IMR-90 (cell line): ENCODE data around the gene TMEM213. TPM values are rescaled to one million over a fixed set of nuclear protein-coding genes. Genes with fewer than 3 reads are reported as not detected.

Source experiments
- ATAC-seq: fragments of 200-7000 bp; cut with Tn5 transposase; 2 replicates; pipeline ENCODE4 v1.9.1; 2020; ENCODE audit warnings: low read depth, mild to moderate bottlenecking, moderate library complexity
- BruUV-seq: library from RNA; stranded (reverse); fragments of 400-500 nt; replicated peaks from 2 replicates; lab custom pipeline; 2021; lab: Mats Ljungman, UMichigan
- CTCF ChIA-PET: fragments of 300-600 bp; formaldehyde crosslinking; extraction: SDS; loops from one replicate; lab custom pipeline; 2021; ENCODE audit warnings: antibody characterized with exemption; lab: Yijun Ruan, JAX
- POLR2A ChIA-PET: fragments of 300-600 bp; sonication (Branson Sonifier 250); formaldehyde crosslinking; loops from one replicate; lab custom pipeline; 2022; ENCODE audit warnings: antibody characterized with exemption; ENCODE audit not compliant: unreplicated experiment; lab: Charles Lee
- DNase-seq: peaks from one replicate; pipeline ENCODE4 v3.0.0; 2013
- H2AFZ ChIP-seq: replicated peaks from 2 replicates; pipeline ENCODE3; 2013; ENCODE audit warnings: low read length, mild to moderate bottlenecking; ENCODE audit not compliant: poor library complexity
- H2AK5ac ChIP-seq: 2 replicates; pipeline ENCODE4 v1.6.1; 2013; ENCODE audit warnings: low read depth, low read length, inconsistent platforms
- H2AK9ac ChIP-seq: replicated peaks from 2 replicates; pipeline ENCODE3; 2013; ENCODE audit warnings: mild to moderate bottlenecking, low read depth, low read length, moderate library complexity; ENCODE audit not compliant: poor library complexity
- H2BK120ac ChIP-seq: 2 replicates; pipeline ENCODE4 v1.6.1; 2013; ENCODE audit warnings: low read depth, low read length, inconsistent platforms
- H2BK15ac ChIP-seq: 3 replicates; pipeline ENCODE4 v1.6.1; 2013; ENCODE audit warnings: low read depth, low read length, inconsistent platforms
- H2BK20ac ChIP-seq: 2 replicates; pipeline ENCODE4 v1.6.1; 2013; ENCODE audit warnings: low read depth, mild to moderate bottlenecking, inconsistent platforms, low read length, moderate library complexity
- H2BK5ac ChIP-seq: 2 replicates; pipeline ENCODE4 v1.6.1; 2013; ENCODE audit warnings: mild to moderate bottlenecking, low read depth, low read length, inconsistent platforms; ENCODE audit not compliant: poor library complexity, severe bottlenecking
- H3K14ac ChIP-seq: replicated peaks from 2 replicates; pipeline ENCODE4 v1.6.1; 2013; ENCODE audit warnings: low read depth, low read length, inconsistent platforms
- H3K18ac ChIP-seq: 2 replicates; pipeline ENCODE4 v1.6.1; 2013; ENCODE audit warnings: low read depth, low read length, control low read depth
- H3K23ac ChIP-seq: 2 replicates; pipeline ENCODE4 v1.6.1; 2013; ENCODE audit warnings: low read depth, low read length, inconsistent platforms
- H3K27ac ChIP-seq: 2 replicates; pipeline ENCODE4 v1.5.1; 2013; ENCODE audit warnings: mild to moderate bottlenecking, control low read depth, low read length; ENCODE audit not compliant: insufficient read depth
- H3K27me3 ChIP-seq: 2 replicates; pipeline ENCODE4 v1.6.1; 2013; ENCODE audit warnings: low read length; ENCODE audit not compliant: control insufficient read depth, insufficient read depth
- H3K36me3 ChIP-seq: 2 replicates; pipeline ENCODE4 v1.6.1; 2013; ENCODE audit warnings: low read length, mixed read lengths; ENCODE audit not compliant: control insufficient read depth, insufficient read depth
- H3K4ac ChIP-seq: 2 replicates; pipeline ENCODE4 v1.6.1; 2013; ENCODE audit warnings: low read depth, low read length, inconsistent platforms
- H3K4me1 ChIP-seq: 2 replicates; pipeline ENCODE4 v1.6.1; 2013; ENCODE audit warnings: low read length, mixed read lengths; ENCODE audit not compliant: control insufficient read depth, insufficient read depth
- H3K4me2 ChIP-seq: 2 replicates; pipeline ENCODE4 v1.6.1; 2013; ENCODE audit warnings: low read depth, mild to moderate bottlenecking, control low read depth, low read length, moderate library complexity
- H3K4me3 ChIP-seq: 2 replicates; pipeline ENCODE4 v1.5.1; 2013; ENCODE audit warnings: low read depth, mild to moderate bottlenecking, control low read depth, low read length, moderate library complexity; ENCODE audit not compliant: insufficient read depth
- H3K56ac ChIP-seq: 2 replicates; pipeline ENCODE4 v1.6.1; 2013; ENCODE audit warnings: low read length, inconsistent platforms; ENCODE audit not compliant: insufficient read depth; ENCODE audit errors: extremely low read depth
- H3K79me1 ChIP-seq, 2 experiments: 2 replicates each; pipeline ENCODE4 v1.6.1; 2013; ENCODE audit warnings: low read length in 2 of 2, inconsistent platforms in 1 of 2, low read depth in 1 of 2
- H3K9ac ChIP-seq: 2 replicates; pipeline ENCODE4 v1.6.1; 2013; ENCODE audit warnings: low read depth, low read length, control low read depth
- H3K9me1 ChIP-seq: 2 replicates; pipeline ENCODE4 v1.6.1; 2013; ENCODE audit warnings: low read length, inconsistent platforms; ENCODE audit not compliant: insufficient read depth
- H3K9me3 ChIP-seq: 2 replicates; pipeline ENCODE4 v1.6.1; 2013; ENCODE audit warnings: low read length; ENCODE audit not compliant: control insufficient read depth, insufficient read depth
- H4K20me1 ChIP-seq: 2 replicates; pipeline ENCODE4 v1.6.1; 2013; ENCODE audit warnings: low read length, inconsistent platforms; ENCODE audit not compliant: insufficient read depth
- H4K5ac ChIP-seq: 2 replicates; pipeline ENCODE4 v1.6.1; 2013; ENCODE audit warnings: mild to moderate bottlenecking, low read depth, low read length, control low read depth
- H4K8ac ChIP-seq, 2 experiments: 2 replicates each; pipeline ENCODE4 v1.6.1; 2013; ENCODE audit warnings: low read depth in 2 of 2, low read length in 2 of 2, control low read depth in 1 of 2, inconsistent platforms in 1 of 2
- H4K91ac ChIP-seq: 2 replicates; pipeline ENCODE4 v1.6.1; 2013; ENCODE audit warnings: low read depth, low read length, inconsistent platforms; ENCODE audit not compliant: insufficient read depth
- BHLHE40 ChIP-seq: fragments of 150-350 bp; IDR thresholded peaks from 2 replicates; pipeline ENCODE4 v1.6.1; 2016; ENCODE audit warnings: mild to moderate bottlenecking, low read depth, low read length
- CEBPB ChIP-seq: IDR thresholded peaks from 2 replicates; pipeline ENCODE4 v1.6.1; 2012; ENCODE audit warnings: low read depth, low read length, improper control_type of control experiment
- CHD1 ChIP-seq: IDR thresholded peaks from 2 replicates; pipeline ENCODE4 v1.6.1; 2012; ENCODE audit warnings: low read depth, low read length, improper control_type of control experiment
- MAFK ChIP-seq: IDR thresholded peaks from 2 replicates; pipeline ENCODE4 v1.6.1; 2012; ENCODE audit warnings: low read depth, low read length, improper control_type of control experiment
- NFE2L2 ChIP-seq: fragments of 150-350 bp; IDR thresholded peaks from 2 replicates; pipeline ENCODE4 v1.6.1; 2016; ENCODE audit warnings: low read depth, mild to moderate bottlenecking, low read length
- POLR2A ChIP-seq: IDR thresholded peaks from 2 replicates; pipeline ENCODE4 v1.6.1; 2012; ENCODE audit warnings: mild to moderate bottlenecking, low read depth, low read length
- RAD21 ChIP-seq: IDR thresholded peaks from 2 replicates; pipeline ENCODE4 v1.6.1; 2012; ENCODE audit warnings: low read length, improper control_type of control experiment
- RFX5 ChIP-seq: IDR thresholded peaks from 2 replicates; pipeline ENCODE4 v1.8.0; 2012; ENCODE audit warnings: low read depth, mild to moderate bottlenecking, low read length, moderate library complexity
- SMC3 ChIP-seq: fragments of 150-350 bp; IDR thresholded peaks from 2 replicates; pipeline ENCODE4 v1.6.1; 2016; ENCODE audit warnings: low read depth, mild to moderate bottlenecking, antibody characterized with exemption, low read length, moderate library complexity
- WGBS, 2 experiments: methylation state at CpG; one replicate each; pipeline versions ENCODE4 v1.1.5 to v1.1.7; 2013; ENCODE audit warnings: missing lambda C conversion rate in 2 of 2; ENCODE audit not compliant: insufficient read length in 1 of 2; ENCODE audit errors: extremely low coverage in 2 of 2; 5-methylcytosine and 5-hydroxymethylcytosine counted together
- dilution Hi-C: fragments of 300-500 bp; cut with HindIII; formaldehyde crosslinking; loops from one replicate; pipeline ENCODE4 v1.14.3; 2018; ENCODE audit warnings: low sequenced_read_pairs; ENCODE audit not compliant: unreplicated experiment
- in situ Hi-C: fragments of 300-500 bp; cut with MboI; formaldehyde crosslinking; loops from 3 replicates; pipeline ENCODE4 v1.14.3; 2019; ENCODE audit warnings: low sequenced_read_pairs, inconsistent platforms, mixed read lengths
- intact Hi-C: fragments of 100-400 bp; cut with micrococcal nuclease; formaldehyde crosslinking; loops from 2 replicates; pipeline ENCODE4 v1.10.0; 2022
- polyA plus RNA-seq, 3 experiments: library from polyadenylated mRNA; depleted of rRNA; stranded (reverse); fragments of >200 nt; gene quantifications; 2 replicates each; pipeline ENCODE4 v1.2.3, GENCODE V29; 2012; ENCODE audit warnings: low replicate concordance in 1 of 3
- total RNA-seq: library from RNA; depleted of rRNA; stranded (reverse); fragments of >200 nt; gene quantifications from 2 replicates; pipeline ENCODE4 v1.2.3, GENCODE V29; 2012
- TF ChIP-seq, protein P1 (sequence below): fragments of 150-350 bp; IDR thresholded peaks from 2 replicates; pipeline ENCODE4 v1.6.1; 2017; ENCODE audit warnings: mild to moderate bottlenecking, antibody characterized with exemption, low read length, low read depth
- TF ChIP-seq, protein P2 (sequence below): conservative IDR thresholded peaks from 2 replicates; pipeline ENCODE4 v1.5.1; 2012; ENCODE audit warnings: mild to moderate bottlenecking, low read depth, low read length, improper control_type of control experiment

TMEM213 gene
- total and polyA plus RNA-seq, 2 of the 4 experiments (the other 2 are of a cell fraction): not detected

GRCh38 chr7:138828302-138828701, 30.5 kb downstream of the TMEM213 start:
- no peak overlapping the region for H3K27ac ChIP-seq
- H2BK20ac ChIP-seq: no peak overlapping the region
- H3K27me3 ChIP-seq: no peaks in the 10 kb centered on the region
- no peak overlapping the region for H3K9ac ChIP-seq
- in situ Hi-C loops: no loop called here
- no peak overlapping the region for H4K8ac ChIP-seq
- H2AK5ac ChIP-seq: no peak overlapping the region
- ATAC-seq: no peak
- no peak overlapping the region for H2BK15ac ChIP-seq
- no peaks in the 10 kb centered on the region for H3K9me1 ChIP-seq
- H4K91ac ChIP-seq: no peak overlapping the region
- H3K4ac ChIP-seq: no peak overlapping the region
- no peak overlapping the region for H2BK120ac ChIP-seq
- dilution Hi-C loops: no loop called here
- no peak overlapping the region for H3K18ac ChIP-seq
- POLR2A ChIA-PET: no interaction called here
- WGBS, 2 experiments: no CpG with 5 or more reads among the region's 2 CpGs
- no peak overlapping the region for H2AFZ ChIP-seq
- H4K20me1 ChIP-seq: no peaks in the 10 kb centered on the region
- H3K56ac ChIP-seq: no peak overlapping the region
- H4K5ac ChIP-seq: no peak overlapping the region
- no peak overlapping the region for H2BK5ac ChIP-seq
- no peak overlapping the region for H2AK9ac ChIP-seq
- H3K4me2 ChIP-seq: no peak overlapping the region
- no peaks in the 10 kb centered on the region for H3K9me3 ChIP-seq
- no peaks in the 10 kb centered on the region for H3K36me3 ChIP-seq
- no peak for DNase-seq
- no peaks in the 10 kb centered on the region for H3K4me1 ChIP-seq
- H3K23ac ChIP-seq: no peak overlapping the region
- intact Hi-C loops: no loop called here
- CTCF ChIA-PET: no interaction called here
- H3K14ac ChIP-seq: no peak overlapping the region
- no peak for TF ChIP-seq RAD21
- TF ChIP-seq POLR2A: no peak
- no peak for TF ChIP-seq CHD1
- TF ChIP-seq, protein P1, sequence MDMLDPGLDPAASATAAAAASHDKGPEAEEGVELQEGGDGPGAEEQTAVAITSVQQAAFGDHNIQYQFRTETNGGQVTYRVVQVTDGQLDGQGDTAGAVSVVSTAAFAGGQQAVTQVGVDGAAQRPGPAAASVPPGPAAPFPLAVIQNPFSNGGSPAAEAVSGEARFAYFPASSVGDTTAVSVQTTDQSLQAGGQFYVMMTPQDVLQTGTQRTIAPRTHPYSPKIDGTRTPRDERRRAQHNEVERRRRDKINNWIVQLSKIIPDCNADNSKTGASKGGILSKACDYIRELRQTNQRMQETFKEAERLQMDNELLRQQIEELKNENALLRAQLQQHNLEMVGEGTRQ: no peak
- no peak for TF ChIP-seq NFE2L2
- TF ChIP-seq SMC3: no peak
- TF ChIP-seq BHLHE40: no peak
- no peak for TF ChIP-seq RFX5
- TF ChIP-seq, protein P2, sequence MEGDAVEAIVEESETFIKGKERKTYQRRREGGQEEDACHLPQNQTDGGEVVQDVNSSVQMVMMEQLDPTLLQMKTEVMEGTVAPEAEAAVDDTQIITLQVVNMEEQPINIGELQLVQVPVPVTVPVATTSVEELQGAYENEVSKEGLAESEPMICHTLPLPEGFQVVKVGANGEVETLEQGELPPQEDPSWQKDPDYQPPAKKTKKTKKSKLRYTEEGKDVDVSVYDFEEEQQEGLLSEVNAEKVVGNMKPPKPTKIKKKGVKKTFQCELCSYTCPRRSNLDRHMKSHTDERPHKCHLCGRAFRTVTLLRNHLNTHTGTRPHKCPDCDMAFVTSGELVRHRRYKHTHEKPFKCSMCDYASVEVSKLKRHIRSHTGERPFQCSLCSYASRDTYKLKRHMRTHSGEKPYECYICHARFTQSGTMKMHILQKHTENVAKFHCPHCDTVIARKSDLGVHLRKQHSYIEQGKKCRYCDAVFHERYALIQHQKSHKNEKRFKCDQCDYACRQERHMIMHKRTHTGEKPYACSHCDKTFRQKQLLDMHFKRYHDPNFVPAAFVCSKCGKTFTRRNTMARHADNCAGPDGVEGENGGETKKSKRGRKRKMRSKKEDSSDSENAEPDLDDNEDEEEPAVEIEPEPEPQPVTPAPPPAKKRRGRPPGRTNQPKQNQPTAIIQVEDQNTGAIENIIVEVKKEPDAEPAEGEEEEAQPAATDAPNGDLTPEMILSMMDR: no peak
- no peak for TF ChIP-seq MAFK
- TF ChIP-seq CEBPB: no peak
- no TSS peak for BruUV-seq
- H3K4me3 ChIP-seq: no peak overlapping the region
- H3K79me1 ChIP-seq: no peaks in the 10 kb centered on the region
